ENCODE measurements around the gene IL1F10.

- TF ChIP-seq CTCF (IDR thresholded peaks at IDR 0.05; ENCODE audit: control extremely low read depth in 1 of 3, insufficient read depth in 1 of 3, low read depth in 1 of 3, low read length in 3 of 3) = no peak
- TF ChIP-seq POLR2AphosphoS5 (IDR thresholded peaks at IDR 0.05; ENCODE audit: low read depth, low read length) = no peak
- TF ChIP-seq SUZ12 (IDR thresholded peaks at IDR 0.05; ENCODE audit: low read length) = no peak
- no peak for TF ChIP-seq RNF2 (IDR thresholded peaks at IDR 0.05; ENCODE audit: borderline replicate concordance, low read depth, low read length, missing control alignments, poor library complexity, severe bottlenecking)
- no peak for TF ChIP-seq EZH2 (IDR thresholded peaks at IDR 0.05; ENCODE audit: low read depth, low read length, severe bottlenecking)
- TF ChIP-seq EGR1 (IDR thresholded peaks at IDR 0.05; ENCODE audit: borderline replicate concordance, low read depth, low read length) = no peak
- no peak for TF ChIP-seq POU5F1 (IDR thresholded peaks at IDR 0.05; ENCODE audit: low read depth, low read length)
- no peak for TF ChIP-seq JUN (IDR thresholded peaks at IDR 0.05; ENCODE audit: low read depth, low read length)
- TF ChIP-seq FOSL1 (IDR thresholded peaks at IDR 0.05; ENCODE audit: insufficient read depth, low read depth, low read length) = no peak
- no peak for TF ChIP-seq POLR2A (IDR thresholded peaks at IDR 0.05; ENCODE audit: control extremely low read depth in 1 of 2, low read depth in 2 of 2, low read length in 2 of 2)
These were observed 50.5 kb downstream of the IL1F10 start for GRCh38 chr2:113118263-113118657.
